Upper lobe of right lung (tissue), 1 donor: ENCODE measurements around the gene KCNE1. TPM values are rescaled to one million over a fixed set of nuclear protein-coding genes. Genes with fewer than 3 reads are reported as not detected.

ENCODE experiments used
- ATAC-seq: fragments of 200-7000 bp; cut with Tn5 transposase; one replicate; pipeline ENCODE4 v1.9.1; 2020; ENCODE audit warnings: mild to moderate bottlenecking, moderate library complexity
- DNase-seq: peaks from one replicate; pipeline ENCODE4 v3.0.0-alpha.2; 2020
- H3K27ac ChIP-seq: fragments of 200-600 bp; one replicate; pipeline ENCODE4 v1.8.0; 2022
- H3K27me3 ChIP-seq: fragments of 200-600 bp; one replicate; pipeline ENCODE4 v1.8.0; 2022; ENCODE audit warnings: mild to moderate bottlenecking
- H3K36me3 ChIP-seq: fragments of 200-600 bp; one replicate; pipeline ENCODE4 v1.8.0; 2022
- H3K4me1 ChIP-seq: fragments of 200-600 bp; one replicate; pipeline ENCODE4 v1.8.0; 2022
- H3K4me3 ChIP-seq: fragments of 200-600 bp; one replicate; pipeline ENCODE4 v1.8.0; 2022; ENCODE audit warnings: mild to moderate bottlenecking
- H3K9me3 ChIP-seq: fragments of 200-600 bp; one replicate; pipeline ENCODE4 v1.8.0; 2022
- CTCF ChIP-seq: fragments of 200-600 bp; IDR thresholded peaks from one replicate; pipeline ENCODE4 v1.8.0; 2022; ENCODE audit warnings: antibody characterized with exemption
- intact Hi-C: fragments of 100-400 bp; cut with DNase I; formaldehyde crosslinking; loops from one replicate; pipeline ENCODE4 v1.11.0; 2022
- long read RNA-seq: library from polyadenylated mRNA; unstranded; transcript quantifications from one replicate; pipeline ENCODE4 v2.0.0, GENCODE V29; 2021
- total RNA-seq: library from RNA; stranded (reverse); fragmentation: NEBNext Ultra II Directional; extraction: Animal tissue kit (Norgen Biotek cat#: 25700); gene quantifications from one replicate; pipeline ENCODE4 v1.2.1, GENCODE V29; 2021
- donor health status: DM: no; HTN: yes; CAD: no; lungs with severe emphysema.

The KCNE1 gene
- total RNA-seq = 13.6 TPM
- long read RNA-seq, partial matches to known transcripts = 1 of 6 reads
- long read RNA-seq, other reads (novel, unspliced or antisense) = 3 of 6 reads

- intact Hi-C loops = no loop called here
- DNase-seq (no peak), ATAC-seq (peak; percentile 76)
- Histone ChIP-seq H3K4me1 (peaks cover 9% of the 10 kb centered on the region), H3K27ac (peak within 1 kb of the TSS; percentile 81), H3K4me3 (peak within 1 kb of the TSS; percentile 42), H3K9me3 (no peaks in the 10 kb centered on the region), H3K36me3 (peaks cover 10% of the 10 kb centered on the region), H3K27me3 (no peaks in the 10 kb centered on the region)
- no peak for TF ChIP-seq CTCF
Measured at GRCh38 chr21:34511787-34512455, at the start of gene KCNE1. KCNE1 (minus strand) TSS chr21:34512210; CDS start chr21:34449634, 62,576 bp downstream.

- TF ChIP-seq CTCF = no peak
- Histone ChIP-seq H3K4me3 (no peak overlapping the region), H3K4me1 (no peaks in the 10 kb centered on the region), H3K36me3 (no peaks in the 10 kb centered on the region), H3K9me3 (no peaks in the 10 kb centered on the region), H3K27ac (no peak overlapping the region), H3K27me3 (no peaks in the 10 kb centered on the region)
- DNase-seq (no peak), ATAC-seq (no peak)
- intact Hi-C loops = no loop called here
Measured at GRCh38 chr21:34561806-34562205, 49.8 kb upstream of the KCNE1 start.

- TF ChIP-seq CTCF = no peak
- H3K4me1 ChIP-seq = no peaks in the 10 kb centered on the region
- ATAC-seq = no peak
- H3K27ac ChIP-seq = no peak overlapping the region
- no peaks in the 10 kb centered on the region for H3K27me3 ChIP-seq
- no peak overlapping the region for H3K4me3 ChIP-seq
- no peak for DNase-seq
- H3K36me3 ChIP-seq = no peaks in the 10 kb centered on the region
- intact Hi-C loops = no loop called here
- H3K9me3 ChIP-seq = no peaks in the 10 kb centered on the region
Measured at GRCh38 chr21:34560609-34561008, 48.6 kb upstream of the KCNE1 start.

DNA sequence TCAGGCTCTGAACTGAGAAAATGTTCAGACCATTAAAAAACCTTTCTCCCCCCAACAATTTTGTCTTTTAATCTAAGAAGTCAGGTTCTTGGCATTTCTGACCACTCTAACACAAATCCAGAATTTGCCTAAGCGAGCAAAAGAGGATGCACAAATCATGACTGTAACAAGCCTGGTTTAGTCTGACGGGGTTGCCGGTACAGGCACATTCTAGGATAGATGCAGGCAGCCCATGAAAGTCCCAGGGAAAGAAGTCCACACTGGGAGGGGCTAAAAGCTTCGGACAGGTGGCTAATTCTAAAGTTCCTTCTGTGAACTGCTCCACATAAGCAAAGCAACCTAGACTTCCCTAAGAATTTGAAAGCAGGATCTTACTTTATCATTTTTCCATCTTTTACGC, 48.0 kb upstream of the KCNE1 start:
- H3K27me3 ChIP-seq = no peaks in the 10 kb centered on the region
- no peak for TF ChIP-seq CTCF
- no peak overlapping the region for H3K27ac ChIP-seq
- no peaks in the 10 kb centered on the region for H3K9me3 ChIP-seq
- intact Hi-C loops = no loop called here
- no peaks in the 10 kb centered on the region for H3K4me1 ChIP-seq
- ATAC-seq (no peak), DNase-seq (no peak)
- H3K4me3 ChIP-seq = no peak overlapping the region
- no peaks in the 10 kb centered on the region for H3K36me3 ChIP-seq

DNA sequence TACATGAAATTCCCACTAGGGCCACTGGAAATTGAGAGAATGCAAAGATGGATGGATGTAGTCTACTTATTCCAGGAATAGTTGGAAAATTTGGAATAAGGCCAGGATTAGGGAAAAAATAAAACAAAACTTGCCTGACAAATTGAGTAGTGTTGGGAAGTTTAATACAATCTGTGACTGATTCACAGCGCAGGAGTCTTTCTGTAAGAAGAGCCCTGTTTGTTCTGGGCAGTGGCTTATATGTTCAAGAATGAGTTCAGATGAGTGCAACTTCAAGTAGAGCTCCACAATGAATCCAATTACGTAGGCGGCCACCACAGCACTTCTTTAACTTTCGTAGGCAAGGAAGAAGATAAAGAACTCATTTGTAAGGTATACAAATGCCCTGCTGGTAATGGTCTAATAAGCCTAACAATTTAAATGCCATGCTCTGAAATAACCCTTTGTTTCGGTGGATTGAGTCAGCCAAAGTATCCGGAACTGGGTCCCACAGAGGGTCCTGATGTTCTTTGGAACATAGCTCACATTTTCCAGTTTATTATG, 47.1 kb upstream of the KCNE1 start:
- Histone ChIP-seq H3K27ac (no peak overlapping the region), H3K4me1 (no peaks in the 10 kb centered on the region)
- ATAC-seq = no peak

More for the DNA sequence above, 47.1 kb upstream of the KCNE1 start:
- no peak for DNase-seq
- H3K4me3 ChIP-seq = no peak overlapping the region
- intact Hi-C loops = no loop called here
- no peak for TF ChIP-seq CTCF
- H3K9me3 ChIP-seq = no peaks in the 10 kb centered on the region
- H3K27me3 ChIP-seq = no peaks in the 10 kb centered on the region
- no peaks in the 10 kb centered on the region for H3K36me3 ChIP-seq
